ENCODE results near the gene IL4. TPM values are rescaled to one million over a fixed set of nuclear protein-coding genes. Genes with fewer than 3 reads are reported as not detected.
"Not testable (repeated sequence)": the region's sequence is repeated elsewhere in the genome, so short reads cannot be mapped to it uniquely, and the experiment has no call there.

IL4 gene
- total RNA-seq, 2 donors from 2014 or later, result not detected

DNA sequence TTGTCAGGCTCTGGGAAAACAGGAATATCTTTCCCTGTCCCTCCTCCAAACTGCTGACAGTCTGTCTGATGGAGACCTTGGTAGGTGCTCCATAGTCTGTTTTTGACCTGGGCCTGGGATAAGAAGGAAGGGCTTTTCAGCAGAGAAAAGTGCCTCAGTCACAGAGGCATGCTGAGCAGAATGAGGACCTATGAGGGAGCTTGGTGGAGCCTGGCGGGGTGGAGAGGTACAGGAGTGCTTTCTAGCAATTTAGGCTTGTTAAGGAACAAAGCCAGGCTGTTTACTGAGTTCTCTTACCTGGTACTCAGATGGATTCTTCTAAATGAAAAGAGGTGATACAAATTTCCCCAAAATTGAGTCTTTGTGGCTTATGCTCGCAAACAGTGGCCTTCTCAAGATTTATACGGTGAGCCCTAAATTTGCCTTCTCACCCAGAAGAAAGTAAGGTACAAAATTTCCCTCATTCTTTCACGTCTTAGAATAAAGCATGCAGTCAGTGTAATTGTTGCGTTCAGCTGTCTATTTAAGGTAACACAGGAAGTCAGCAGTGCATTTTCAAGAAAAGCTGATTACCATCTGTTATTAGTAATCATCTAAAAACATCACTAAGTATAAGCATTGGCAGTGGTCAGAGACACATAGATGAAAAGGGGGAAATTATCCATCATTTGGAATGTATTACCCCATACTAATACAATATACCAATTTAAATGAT, 44.4 kb upstream of the IL4 start:
- no peak overlapping the region for H3K4me3 ChIP-seq (ENCODE audit: low read length)
- peaks cover 6% of the 10 kb centered on the region for H3K4me1 Mint-ChIP-seq
- H3K4me1 ChIP-seq (ENCODE audit: control insufficient read depth, insufficient read depth, low read length), result peaks cover 3% of the 10 kb centered on the region
- no peaks in the 10 kb centered on the region for H3K9me3 ChIP-seq (ENCODE audit: control insufficient read depth, low read length)
- no peaks in the 10 kb centered on the region for H3K27me3 Mint-ChIP-seq (ENCODE audit: insufficient read depth)
- 95% methylated on average over 5 of the region's 5 CpGs for WGBS, 2 experiments (ENCODE audit: insufficient coverage in 1 of 2, insufficient read length in 1 of 2)
- H3K9ac ChIP-seq (ENCODE audit: extremely low read depth, low read length, poor library complexity, severe bottlenecking), result no peak overlapping the region
- H3K9me3 Mint-ChIP-seq, result no peaks in the 10 kb centered on the region
- peaks cover 5% of the 10 kb centered on the region for H3K36me3 ChIP-seq (ENCODE audit: control insufficient read depth, insufficient read depth, low read length)
- peaks cover 56% of the 10 kb centered on the region for H3K36me3 Mint-ChIP-seq (ENCODE audit: low read depth)
- TF ChIP-seq, protein P1, sequence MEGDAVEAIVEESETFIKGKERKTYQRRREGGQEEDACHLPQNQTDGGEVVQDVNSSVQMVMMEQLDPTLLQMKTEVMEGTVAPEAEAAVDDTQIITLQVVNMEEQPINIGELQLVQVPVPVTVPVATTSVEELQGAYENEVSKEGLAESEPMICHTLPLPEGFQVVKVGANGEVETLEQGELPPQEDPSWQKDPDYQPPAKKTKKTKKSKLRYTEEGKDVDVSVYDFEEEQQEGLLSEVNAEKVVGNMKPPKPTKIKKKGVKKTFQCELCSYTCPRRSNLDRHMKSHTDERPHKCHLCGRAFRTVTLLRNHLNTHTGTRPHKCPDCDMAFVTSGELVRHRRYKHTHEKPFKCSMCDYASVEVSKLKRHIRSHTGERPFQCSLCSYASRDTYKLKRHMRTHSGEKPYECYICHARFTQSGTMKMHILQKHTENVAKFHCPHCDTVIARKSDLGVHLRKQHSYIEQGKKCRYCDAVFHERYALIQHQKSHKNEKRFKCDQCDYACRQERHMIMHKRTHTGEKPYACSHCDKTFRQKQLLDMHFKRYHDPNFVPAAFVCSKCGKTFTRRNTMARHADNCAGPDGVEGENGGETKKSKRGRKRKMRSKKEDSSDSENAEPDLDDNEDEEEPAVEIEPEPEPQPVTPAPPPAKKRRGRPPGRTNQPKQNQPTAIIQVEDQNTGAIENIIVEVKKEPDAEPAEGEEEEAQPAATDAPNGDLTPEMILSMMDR (conservative IDR thresholded peaks at IDR 0.05), result no peak
- H3K27me3 ChIP-seq (ENCODE audit: control insufficient read depth, insufficient read depth, low read length, poor library complexity, severe bottlenecking), result no peaks in the 10 kb centered on the region
- H3K4me3 Mint-ChIP-seq, result no peak overlapping the region
- H3K27ac Mint-ChIP-seq, result no peak overlapping the region
- no peak for DNase-seq
- H3K27ac ChIP-seq (ENCODE audit: low read depth, low read length), result no peak overlapping the region

DNA sequence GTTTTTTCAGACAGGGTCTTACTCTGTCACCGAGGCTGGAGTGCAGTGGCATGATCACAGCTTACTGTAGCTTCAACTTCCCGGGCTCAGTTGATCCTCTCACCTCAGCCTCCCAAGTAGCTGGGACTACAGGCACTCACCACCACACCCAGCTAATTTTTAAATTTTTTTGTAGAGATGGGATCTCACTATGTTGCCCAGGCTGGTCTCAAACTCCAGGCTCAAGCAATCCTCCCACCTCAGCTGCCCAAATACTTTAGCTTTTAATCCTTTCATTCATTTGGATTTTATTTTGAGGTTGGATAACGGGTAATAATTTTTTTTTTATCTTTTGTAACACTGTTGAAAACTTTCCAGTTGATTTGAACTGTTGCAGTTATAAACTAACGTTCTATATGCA, 40.2 kb upstream of the IL4 start:
- H3K36me3 Mint-ChIP-seq (ENCODE audit: low read depth), result peaks cover 56% of the 10 kb centered on the region
- DNase-seq; H3K4me3 ChIP-seq (ENCODE audit: low read length); H3K27ac ChIP-seq (ENCODE audit: low read depth, low read length); H3K9me3 Mint-ChIP-seq; H3K27me3 Mint-ChIP-seq (ENCODE audit: insufficient read depth); H3K4me3 Mint-ChIP-seq; H3K4me1 Mint-ChIP-seq; H3K27ac Mint-ChIP-seq; H3K27me3 ChIP-seq (ENCODE audit: control insufficient read depth, insufficient read depth, low read length, poor library complexity, severe bottlenecking); H3K9ac ChIP-seq (ENCODE audit: extremely low read depth, low read length, poor library complexity, severe bottlenecking); H3K4me1 ChIP-seq (ENCODE audit: control insufficient read depth, insufficient read depth, low read length); H3K9me3 ChIP-seq (ENCODE audit: control insufficient read depth, low read length): not testable (repeated sequence)
- whole genome bisulfite sequencing, 2 experiments (ENCODE audit: insufficient coverage in 1 of 2, insufficient read length in 1 of 2), result 97 to 100% methylated on average over 1 to 3 of the region's 4 CpGs
- H3K36me3 ChIP-seq (ENCODE audit: control insufficient read depth, insufficient read depth, low read length), result peaks cover 21% of the 10 kb centered on the region

DNA sequence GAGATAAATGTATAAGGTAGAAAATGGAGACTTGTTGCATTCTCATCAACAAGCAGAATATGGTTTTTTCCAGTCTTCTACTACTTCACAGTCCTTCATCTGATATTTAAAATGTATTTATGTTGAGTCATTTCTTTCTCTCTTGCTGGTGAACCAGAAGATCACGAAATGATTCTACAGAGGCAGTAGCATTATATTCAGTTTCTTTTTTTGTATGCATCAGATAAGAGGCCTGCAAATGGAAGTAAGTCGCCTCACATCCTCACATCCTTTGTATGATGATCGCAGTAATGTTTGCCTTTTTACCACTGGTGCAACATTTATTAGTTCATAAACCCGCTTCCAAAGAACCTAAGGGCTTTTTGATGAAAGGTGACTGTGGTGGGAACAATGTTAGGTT, 37.9 kb upstream of the IL4 start:
- peaks cover 4% of the 10 kb centered on the region for H3K4me1 Mint-ChIP-seq
- TF ChIP-seq, protein P1 (conservative IDR thresholded peaks at IDR 0.05), result no peak

More for the DNA sequence above, 37.9 kb upstream of the IL4 start:
- no peak for DNase-seq
- no peaks in the 10 kb centered on the region for H3K27me3 Mint-ChIP-seq (ENCODE audit: insufficient read depth)
- no peak overlapping the region for H3K27ac Mint-ChIP-seq
- 81 to 87% methylated on average over 3 to 4 of the region's 4 CpGs for WGBS, 2 experiments (ENCODE audit: insufficient coverage in 1 of 2, insufficient read length in 1 of 2)
- H3K4me3 ChIP-seq (ENCODE audit: low read length), result no peak overlapping the region
- H3K4me1 ChIP-seq (ENCODE audit: control insufficient read depth, insufficient read depth, low read length), result no peaks in the 10 kb centered on the region
- no peak overlapping the region for H3K4me3 Mint-ChIP-seq
- H3K36me3 ChIP-seq (ENCODE audit: control insufficient read depth, insufficient read depth, low read length), result peaks cover 38% of the 10 kb centered on the region
- no peaks in the 10 kb centered on the region for H3K9me3 ChIP-seq (ENCODE audit: control insufficient read depth, low read length)
- peaks cover 52% of the 10 kb centered on the region for H3K36me3 Mint-ChIP-seq (ENCODE audit: low read depth)
- H3K9ac ChIP-seq (ENCODE audit: extremely low read depth, low read length, poor library complexity, severe bottlenecking), result no peak overlapping the region
- H3K27ac ChIP-seq (ENCODE audit: low read depth, low read length), result no peak overlapping the region
- no peaks in the 10 kb centered on the region for H3K9me3 Mint-ChIP-seq
- no peaks in the 10 kb centered on the region for H3K27me3 ChIP-seq (ENCODE audit: control insufficient read depth, insufficient read depth, low read length, poor library complexity, severe bottlenecking)
